H1 (cell line): ENCODE data around the gene SMIM44. TPM values are rescaled to one million over a fixed set of nuclear protein-coding genes. Genes with fewer than 3 reads are reported as not detected.
A peak's percentile ranks its signal among the peaks of the same experiment; 100 is the strongest.

Experiments
- CTCF ChIA-PET: fragments of 300-600 bp; sonication (Branson Sonifier 250); formaldehyde crosslinking; loops from one replicate; lab custom pipeline; 2021; ENCODE audit not compliant: partially characterized antibody; lab: Charles Lee
- POLR2A ChIA-PET: fragments of 300-600 bp; sonication (Branson Sonifier 250); formaldehyde crosslinking; loops from one replicate; lab custom pipeline; 2021; ENCODE audit warnings: inconsistent platforms; ENCODE audit not compliant: partially characterized antibody; lab: Charles Lee
- DNase-seq, 2 experiments: peaks; one replicate each; pipeline versions ENCODE4 v3.0.0 to v3.0.0-alpha.2; 2010 to 2022; ENCODE audit warnings: low spot score in 2 of 2, low read depth in 1 of 2, mixed read lengths in 1 of 2
- FAIRE-seq: peaks from 2 replicates; lab custom pipeline; 2011; peaks lifted over from hg19 to GRCh38; lab: Jason Lieb, UNC
- H2AFZ ChIP-seq: 2 replicates; pipeline ENCODE4 v1.8.1; 2012; ENCODE audit warnings: low read length, inconsistent platforms
- H2AK5ac ChIP-seq: 2 replicates; pipeline ENCODE4 v1.6.1; 2013; ENCODE audit warnings: low read depth, low read length
- H2BK120ac ChIP-seq: replicated peaks from 2 replicates; pipeline ENCODE3; 2013; ENCODE audit warnings: low read depth, low read length, inconsistent platforms
- H2BK12ac ChIP-seq: 2 replicates; pipeline ENCODE4 v1.6.1; 2013; ENCODE audit warnings: low read depth, low read length
- H2BK15ac ChIP-seq: 2 replicates; pipeline ENCODE4 v1.6.1; 2013; ENCODE audit warnings: low read length
- H2BK20ac ChIP-seq: 2 replicates; pipeline ENCODE4 v1.6.1; 2013; ENCODE audit warnings: low read length
- H2BK5ac ChIP-seq: 2 replicates; pipeline ENCODE4 v1.6.1; 2013; ENCODE audit warnings: low read depth, low read length
- H3K14ac ChIP-seq: 2 replicates; pipeline ENCODE4 v1.6.1; 2013; ENCODE audit warnings: inconsistent platforms; ENCODE audit not compliant: insufficient read length
- H3K18ac ChIP-seq: 2 replicates; pipeline ENCODE4 v1.6.1; 2013; ENCODE audit warnings: low read length; ENCODE audit errors: extremely low read depth
- H3K23ac ChIP-seq: 2 replicates; pipeline ENCODE4 v1.6.1; 2013; ENCODE audit warnings: inconsistent platforms; ENCODE audit not compliant: insufficient read length
- H3K23me2 ChIP-seq: 2 replicates; pipeline ENCODE4 v1.6.1; 2013; ENCODE audit warnings: low read depth, low read length
- H3K27ac ChIP-seq: 2 replicates; pipeline ENCODE4 v1.6.1; 2011; ENCODE audit warnings: low read depth, low read length, inconsistent platforms
- H3K27me3 ChIP-seq, 4 experiments: replicated peaks in 1 of 4; 1 replicate in 1 of 4; 2 replicates in 3 of 4; pipeline versions ENCODE4 v1.6.1 to v1.8.1; 2011 to 2013; ENCODE audit warnings: low read length in 3 of 4, mild to moderate bottlenecking in 3 of 4, inconsistent platforms in 2 of 4, mixed read lengths in 2 of 4, moderate library complexity in 1 of 4; ENCODE audit not compliant: control insufficient read depth in 3 of 4, insufficient read depth in 3 of 4; ENCODE audit errors: extremely low read depth in 1 of 4
- H3K36me3 ChIP-seq, 4 experiments: 2 replicates each; pipeline versions ENCODE4 v1.6.1 to v1.8.1; 2011 to 2013; ENCODE audit warnings: mild to moderate bottlenecking in 4 of 4, low read length in 3 of 4, moderate library complexity in 2 of 4, control low read depth in 1 of 4, inconsistent platforms in 1 of 4; ENCODE audit not compliant: insufficient read depth in 4 of 4, control insufficient read depth in 2 of 4
- H3K4ac ChIP-seq: replicated peaks from 2 replicates; pipeline ENCODE3; 2013; ENCODE audit warnings: low read length, low read depth, mixed read lengths, inconsistent platforms; ENCODE audit not compliant: insufficient read length
- H3K4me1 ChIP-seq, 4 experiments: replicated peaks in 1 of 4; 1 replicate in 1 of 4; 2 replicates in 3 of 4; pipeline versions ENCODE4 v1.6.1 to v1.8.1; 2011 to 2013; ENCODE audit warnings: low read length in 3 of 4, inconsistent platforms in 2 of 4, mixed read lengths in 1 of 4; ENCODE audit not compliant: insufficient read depth in 4 of 4, control insufficient read depth in 3 of 4
- H3K4me2 ChIP-seq, 2 experiments: 2 replicates each; pipeline versions ENCODE4 v1.6.1 to v1.8.1; 2011 to 2013; ENCODE audit warnings: low read depth in 2 of 2, low read length in 2 of 2, control low read depth in 1 of 2, inconsistent platforms in 1 of 2, mild to moderate bottlenecking in 1 of 2; ENCODE audit not compliant: insufficient read depth in 1 of 2
- H3K4me3 ChIP-seq, 4 experiments: fragments of 200-600, 300-600 bp in 1 of 4; sonication (generic), shearing (Covaris generic), sonication (Bioruptor Twin) in 1 of 4; 2 replicates each; pipeline versions ENCODE4 v1.5.1 to v1.8.1; 2011 to 2016; ENCODE audit warnings: low read length in 4 of 4, low read depth in 3 of 4, control low read depth in 2 of 4, inconsistent platforms in 2 of 4, mild to moderate bottlenecking in 2 of 4, mixed read lengths in 1 of 4, moderate library complexity in 1 of 4; ENCODE audit not compliant: insufficient read depth in 2 of 4; ENCODE audit errors: extremely low read depth in 1 of 4
- H3K56ac ChIP-seq: replicated peaks from 2 replicates; pipeline ENCODE3; 2013; ENCODE audit warnings: low read depth, mild to moderate bottlenecking, mixed read lengths, low read length, inconsistent platforms; ENCODE audit not compliant: insufficient read length
- H3K79me1 ChIP-seq: 2 replicates; pipeline ENCODE4 v1.6.1; 2013; ENCODE audit warnings: low read depth, low read length, control low read depth
- H3K79me2 ChIP-seq, 2 experiments: 2 replicates each; pipeline versions ENCODE4 v1.6.1 to v1.8.1; 2012 to 2013; ENCODE audit warnings: low read length in 2 of 2, mild to moderate bottlenecking in 2 of 2, inconsistent platforms in 1 of 2; ENCODE audit not compliant: insufficient read depth in 2 of 2, control insufficient read depth in 1 of 2
- H3K9ac ChIP-seq, 4 experiments: replicated peaks in 1 of 4; 1 replicate in 1 of 4; 2 replicates in 3 of 4; pipeline versions ENCODE4 v1.6.1 to v1.8.1; 2011 to 2013; ENCODE audit warnings: low read depth in 3 of 4, low read length in 3 of 4, control low read depth in 2 of 4, mild to moderate bottlenecking in 2 of 4, moderate library complexity in 2 of 4, inconsistent platforms in 1 of 4; ENCODE audit errors: extremely low read depth in 1 of 4
- H3K9me3 ChIP-seq, 2 experiments: 2 replicates each; pipeline versions ENCODE4 v1.6.1 to v1.8.1; 2012 to 2013; ENCODE audit warnings: mild to moderate bottlenecking in 2 of 2, moderate library complexity in 2 of 2, control low read depth in 1 of 2, inconsistent platforms in 1 of 2, low read depth in 1 of 2, low read length in 1 of 2, mixed read lengths in 1 of 2; ENCODE audit not compliant: insufficient read depth in 2 of 2
- H4K20me1 ChIP-seq, 2 experiments: replicated peaks in 1 of 2; 2 replicates each; pipeline versions ENCODE3 to v1.8.1; 2011 to 2013; ENCODE audit warnings: inconsistent platforms in 2 of 2, low read length in 2 of 2, mild to moderate bottlenecking in 1 of 2; ENCODE audit not compliant: insufficient read depth in 2 of 2, control insufficient read depth in 1 of 2
- H4K5ac ChIP-seq: 2 replicates; pipeline ENCODE4 v1.6.1; 2013; ENCODE audit warnings: low read length, low read depth, mixed read lengths, inconsistent platforms; ENCODE audit not compliant: insufficient read length
- H4K8ac ChIP-seq: 2 replicates; pipeline ENCODE4 v1.8.0; 2013; ENCODE audit warnings: mild to moderate bottlenecking, moderate library complexity, low read length, inconsistent platforms; ENCODE audit not compliant: insufficient read depth; ENCODE audit errors: extremely low read depth
- H4K91ac ChIP-seq: replicated peaks from 2 replicates; pipeline ENCODE3; 2013; ENCODE audit warnings: low read length, mixed read lengths, inconsistent platforms; ENCODE audit not compliant: insufficient read length
- EGR1 ChIP-seq: IDR thresholded peaks from 2 replicates; pipeline ENCODE4 v1.6.1; 2011; ENCODE audit warnings: low read depth, low read length, borderline replicate concordance
- EP300 ChIP-seq, 2 experiments: IDR thresholded peaks; 1 replicate in 1 of 2; 2 replicates in 1 of 2; pipeline ENCODE4 v1.6.1; 2011 to 2012; ENCODE audit warnings: low read depth in 2 of 2, low read length in 2 of 2, mild to moderate bottlenecking in 2 of 2, borderline replicate concordance in 1 of 2, inconsistent platforms in 1 of 2, moderate library complexity in 1 of 2
- EZH2 ChIP-seq: fragments of 200-600 bp; sonication (generic); IDR thresholded peaks from 2 replicates; pipeline ENCODE4 v1.7.1; 2012; ENCODE audit warnings: low read depth, mild to moderate bottlenecking, moderate library complexity, low read length, inconsistent platforms; ENCODE audit not compliant: severe bottlenecking
- FOSL1 ChIP-seq: IDR thresholded peaks from 2 replicates; pipeline ENCODE4 v1.6.1; 2011; ENCODE audit warnings: mild to moderate bottlenecking, low read depth, low read length, moderate library complexity; ENCODE audit not compliant: insufficient read depth
- HDAC2 ChIP-seq, 2 experiments: fragments of 300-600 bp in 1 of 2; sonication (generic) in 1 of 2; IDR thresholded peaks; 2 replicates each; pipeline ENCODE4 v1.6.1; 2011 to 2012; ENCODE audit warnings: low read depth in 2 of 2, low read length in 2 of 2, mild to moderate bottlenecking in 2 of 2, moderate library complexity in 2 of 2, borderline replicate concordance in 1 of 2, inconsistent platforms in 1 of 2
- NANOG ChIP-seq: IDR thresholded peaks from 2 replicates; pipeline ENCODE4 v1.6.1; 2011; ENCODE audit warnings: low read length, low read depth, mild to moderate bottlenecking, inconsistent platforms; ENCODE audit not compliant: insufficient read depth, poor library complexity, severe bottlenecking
- NRF1 ChIP-seq: IDR thresholded peaks from 2 replicates; pipeline ENCODE4 v1.6.1; 2011; ENCODE audit warnings: mild to moderate bottlenecking, low read depth, low read length, improper control_type of control experiment
- SIN3A ChIP-seq, 2 experiments: IDR thresholded peaks in 1 of 2; conservative IDR thresholded peaks in 1 of 2; 2 replicates each; pipeline ENCODE4 v1.6.1; 2011 to 2012; ENCODE audit warnings: low read length in 2 of 2, improper control_type of control experiment in 1 of 2, low read depth in 1 of 2, mild to moderate bottlenecking in 1 of 2
- SIRT6 ChIP-seq: IDR thresholded peaks from one replicate; pipeline ENCODE4 v1.7.1; 2012; ENCODE audit warnings: low read length, inconsistent platforms
- SP1 ChIP-seq: IDR thresholded peaks from 2 replicates; pipeline ENCODE4 v1.6.1; 2011; ENCODE audit warnings: low read depth, low read length
- TCF12 ChIP-seq: IDR thresholded peaks from 2 replicates; pipeline ENCODE4 v1.6.1; 2011; ENCODE audit warnings: low read depth, mild to moderate bottlenecking, low read length
- YY1 ChIP-seq: IDR thresholded peaks from 2 replicates; pipeline ENCODE4 v1.6.1; 2011; ENCODE audit warnings: low read depth, mild to moderate bottlenecking, low read length
- WGBS, 2 experiments: shearing (Covaris generic) in 1 of 2; methylation state at CpG; one replicate each; pipeline versions ENCODE4 v1.1.6 to v1.1.7; 2013 to 2015; ENCODE audit warnings: low lambda C conversion rate in 2 of 2, mixed read lengths in 2 of 2, inconsistent platforms in 1 of 2, low coverage in 1 of 2, missing lambda C conversion rate in 1 of 2; ENCODE audit not compliant: insufficient replicate concordance in 2 of 2, insufficient coverage in 1 of 2, insufficient read length in 1 of 2; ENCODE audit errors: extremely low coverage in 1 of 2, missing lambda C conversion rate in 1 of 2; 5-methylcytosine and 5-hydroxymethylcytosine counted together
- polyA plus RNA-seq, 7 experiments: library from polyadenylated mRNA; depleted of rRNA in 3 of 7; stranded (reverse) in 5 of 7; unstranded in 2 of 7; fragments of >200 nt in 5 of 7; fragments of 200-250 nt in 2 of 7; gene quantifications; 1 replicate in 5 of 7; 2 replicates in 1 of 7; 4 replicates in 1 of 7; pipeline versions ENCODE4 v1.2.1 to v1.2.3, GENCODE V29; 2011 to 2013; ENCODE audit warnings: missing spikeins in 2 of 7, mixed read lengths in 2 of 7
- total RNA-seq: library from RNA; stranded (reverse); fragmentation: NEBNext Ultra II Directional; extraction: Animal tissue kit (Norgen Biotek cat#: 25700); gene quantifications from 2 replicates; pipeline ENCODE4 v1.2.1, GENCODE V29; 2021

Gene SMIM44
- total and polyA plus RNA-seq, 2 of the 8 experiments (the other 6 are each of a cell fraction or from before 2014, with no cell fraction given), result not detected

DNA sequence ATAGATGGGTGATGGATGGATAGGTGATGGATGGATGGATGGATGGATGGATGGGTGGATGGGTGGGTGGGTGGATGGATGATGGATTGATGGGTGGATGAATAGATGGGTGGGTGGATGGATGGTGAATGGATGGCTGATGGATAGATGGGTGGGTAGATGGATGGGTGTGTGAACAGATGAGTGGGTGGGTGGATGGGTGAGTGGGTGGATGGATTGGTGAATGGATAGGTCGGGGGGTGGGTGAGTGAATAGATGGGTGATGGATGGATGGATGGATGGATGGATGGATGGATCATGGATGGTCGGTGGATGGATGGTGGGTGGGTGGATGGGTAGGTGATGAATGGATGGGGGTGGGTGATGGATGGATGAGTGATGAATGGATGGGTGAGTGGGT is 6.4 kb downstream of the SMIM44 start:
- no peak overlapping the region for H4K91ac ChIP-seq
- H3K18ac ChIP-seq, result no peak overlapping the region
- no peak overlapping the region for H2BK20ac ChIP-seq
- no peak overlapping the region for H4K5ac ChIP-seq
- H3K23ac ChIP-seq, result no peak overlapping the region
- ChIA-PET POLR2A (interaction anchor here (0.5 kb wide), 1 partner anchor 13 kb away, joined by 3 read pairs; no protein-coding TSS in a partner anchor), CTCF (interaction anchor here (0.6 kb wide), 2 partner anchors 100 to 828 kb away, joined by 3 read pairs; no protein-coding TSS in a partner anchor)
- no peak overlapping the region for H2BK120ac ChIP-seq
- H4K20me1 ChIP-seq, result peaks cover 0 to 10% of the 10 kb centered on the region in 2 experiments
- no peak overlapping the region for H3K14ac ChIP-seq
- no peak overlapping the region for H4K8ac ChIP-seq
- peaks cover 23% of the 10 kb centered on the region; the same call in 1 of the 2 replicates for H3K23me2 ChIP-seq
- H2BK5ac ChIP-seq, result no peak overlapping the region
- H3K4ac ChIP-seq, result no peak overlapping the region
- no peaks in the 10 kb centered on the region for H3K79me2 ChIP-seq
- peaks cover 0 to 7% (median 5%) of the 10 kb centered on the region in 4 experiments; a peak in 6 of 7 replicates for H3K4me1 ChIP-seq
- H3K27ac ChIP-seq, result no peak overlapping the region
- no peak overlapping the region for H3K4me2 ChIP-seq
- peaks cover 0 to 7% (median 2%) of the 10 kb centered on the region in 4 experiments; a peak in 3 of 7 replicates for H3K27me3 ChIP-seq
- H2AFZ ChIP-seq, result no peak overlapping the region
- no peaks in the 10 kb centered on the region for H3K9me3 ChIP-seq
- H3K4me3 ChIP-seq, result no peak overlapping the region
- no peaks in the 10 kb centered on the region for H3K79me1 ChIP-seq
- H2AK5ac ChIP-seq, result no peak overlapping the region
- no peak for FAIRE-seq
- H3K36me3 ChIP-seq, result no peaks in the 10 kb centered on the region
- peak overlapping the region; percentile 30 for H3K56ac ChIP-seq
- no peak overlapping the region for H2BK15ac ChIP-seq
- no peak overlapping the region for H2BK12ac ChIP-seq
- TF ChIP-seq TCF12 (no peak), SIRT6 (no peak), SP1 (no peak), HDAC2 (IDR thresholded peaks at IDR 0.05; ENCODE audit: borderline replicate concordance in 1 of 2, low read depth in 2 of 2, low read length in 2 of 2) (no peak), FOSL1 (no peak), NRF1 (no peak), EZH2 (no peak), EGR1 (no peak), YY1 (no peak), NANOG (no peak), SIN3A (conservative IDR thresholded peaks at IDR 0.05 in 1 of 2, IDR thresholded peaks at IDR 0.05 in 1 of 2; ENCODE audit: low read depth in 1 of 2, low read length in 2 of 2) (no peak), EP300 (IDR thresholded peaks at IDR 0.05; ENCODE audit: borderline replicate concordance in 1 of 2, low read depth in 2 of 2, low read length in 2 of 2) (no peak)
- DNase-seq, result no peak
- WGBS, 2 experiments, result 100% methylated on average over 1 of the region's 2 CpGs; no CpG with 5 or more reads in 1 of the 2 experiments
- H3K9ac ChIP-seq, result no peak overlapping the region
